ENCODE measurements around the gene CRIP1.

The CRIP1 gene

GRCh38 chr14:105455766-105456660 is 30.7 kb upstream of the CRIP1 start:
- Histone ChIP-seq H3K4me3 (replicated peaks; ENCODE audit: low read depth, low read length) (no peak overlapping the region), H3K27me3 (replicated peaks; ENCODE audit: control insufficient read depth, insufficient read depth, low read length) (no peaks in the 10 kb centered on the region), H3K36me3 (ENCODE audit: control insufficient read depth, insufficient read depth, low read length) (peaks cover 16% of the 10 kb centered on the region)
- no peak for DNase-seq (ENCODE audit: extremely low read depth, insufficient read length)
- no peak for TF ChIP-seq CTCF (IDR thresholded peaks at IDR 0.05; ENCODE audit: insufficient read depth, low read length, poor library complexity, severe bottlenecking)

GRCh38 chr14:105456736-105457617 is 29.7 kb upstream of the CRIP1 start:
- no peak for TF ChIP-seq CTCF (IDR thresholded peaks at IDR 0.05; ENCODE audit: insufficient read depth, low read length, poor library complexity, severe bottlenecking)
- no peak for DNase-seq (ENCODE audit: extremely low read depth, insufficient read length)
- Histone ChIP-seq H3K36me3 (ENCODE audit: control insufficient read depth, insufficient read depth, low read length) (peaks cover 14% of the 10 kb centered on the region), H3K4me3 (replicated peaks; ENCODE audit: low read depth, low read length) (no peak overlapping the region), H3K27me3 (replicated peaks; ENCODE audit: control insufficient read depth, insufficient read depth, low read length) (no peaks in the 10 kb centered on the region)

GRCh38 chr14:105458010-105458409 is 28.7 kb upstream of the CRIP1 start:
- DNase-seq (ENCODE audit: extremely low read depth, insufficient read length): no peak
- no peak overlapping the region for H3K4me3 ChIP-seq (replicated peaks; ENCODE audit: low read depth, low read length)
- peaks cover 16% of the 10 kb centered on the region for H3K36me3 ChIP-seq (ENCODE audit: control insufficient read depth, insufficient read depth, low read length)
- no peak for TF ChIP-seq CTCF (IDR thresholded peaks at IDR 0.05; ENCODE audit: insufficient read depth, low read length, poor library complexity, severe bottlenecking)
- H3K27me3 ChIP-seq (replicated peaks; ENCODE audit: control insufficient read depth, insufficient read depth, low read length): no peaks in the 10 kb centered on the region

- Histone ChIP-seq H3K4me3 (replicated peaks; ENCODE audit: low read depth, low read length) (no peak overlapping the region), H3K36me3 (ENCODE audit: control insufficient read depth, insufficient read depth, low read length) (peaks cover 18% of the 10 kb centered on the region), H3K27me3 (replicated peaks; ENCODE audit: control insufficient read depth, insufficient read depth, low read length) (no peaks in the 10 kb centered on the region)
- no peak for TF ChIP-seq CTCF (IDR thresholded peaks at IDR 0.05; ENCODE audit: insufficient read depth, low read length, poor library complexity, severe bottlenecking)
- no peak for DNase-seq (ENCODE audit: extremely low read depth, insufficient read length)
Measured at GRCh38 chr14:105458571-105458970, 28.1 kb upstream of the CRIP1 start.

GRCh38 chr14:105460116-105460515 is 26.6 kb upstream of the CRIP1 start:
- no peak for TF ChIP-seq CTCF (IDR thresholded peaks at IDR 0.05; ENCODE audit: insufficient read depth, low read length, poor library complexity, severe bottlenecking)
- no peak for DNase-seq (ENCODE audit: extremely low read depth, insufficient read length)
- peaks cover 27% of the 10 kb centered on the region for H3K36me3 ChIP-seq (ENCODE audit: control insufficient read depth, insufficient read depth, low read length)
- H3K27me3 ChIP-seq (replicated peaks; ENCODE audit: control insufficient read depth, insufficient read depth, low read length): no peaks in the 10 kb centered on the region
- no peak overlapping the region for H3K4me3 ChIP-seq (replicated peaks; ENCODE audit: low read depth, low read length)
